NB4 (cell line): ENCODE measurements around the gene MAD1L1.

ENCODE experiments used
- DNase-seq: peaks from one replicate; pipeline ENCODE4 v3.0.0; 2010; ENCODE audit warnings: low read depth
- H3K4me3 ChIP-seq: one replicate; pipeline ENCODE4 v1.5.1; 2011; ENCODE audit warnings: mild to moderate bottlenecking, low read depth, low read length, moderate library complexity
- CTCF ChIP-seq: IDR thresholded peaks from one replicate; pipeline ENCODE4 v1.5.1; 2012; ENCODE audit warnings: low read depth, low read length
- MYC ChIP-seq: IDR thresholded peaks from 2 replicates; pipeline ENCODE4 v1.6.1; 2011; ENCODE audit warnings: low read depth, low read length
- POLR2A ChIP-seq: IDR thresholded peaks from 2 replicates; pipeline ENCODE4 v1.6.1; 2011; ENCODE audit warnings: mild to moderate bottlenecking; ENCODE audit not compliant: insufficient read length; ENCODE audit errors: extremely low read depth
- TF ChIP-seq, protein P1 (sequence below): IDR thresholded peaks from 2 replicates; pipeline ENCODE4 v1.6.1; 2011; ENCODE audit warnings: low read depth, low read length

Gene MAD1L1

GRCh38 chr7:2007551-2007950 is 225.2 kb downstream of the MAD1L1 start:
- TF ChIP-seq CTCF (no peak), POLR2A (no peak), MYC (no peak)
- TF ChIP-seq, protein P1, sequence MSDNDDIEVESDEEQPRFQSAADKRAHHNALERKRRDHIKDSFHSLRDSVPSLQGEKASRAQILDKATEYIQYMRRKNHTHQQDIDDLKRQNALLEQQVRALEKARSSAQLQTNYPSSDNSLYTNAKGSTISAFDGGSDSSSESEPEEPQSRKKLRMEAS = no peak
- no peak overlapping the region for H3K4me3 ChIP-seq
- DNase-seq = no peak

DNA sequence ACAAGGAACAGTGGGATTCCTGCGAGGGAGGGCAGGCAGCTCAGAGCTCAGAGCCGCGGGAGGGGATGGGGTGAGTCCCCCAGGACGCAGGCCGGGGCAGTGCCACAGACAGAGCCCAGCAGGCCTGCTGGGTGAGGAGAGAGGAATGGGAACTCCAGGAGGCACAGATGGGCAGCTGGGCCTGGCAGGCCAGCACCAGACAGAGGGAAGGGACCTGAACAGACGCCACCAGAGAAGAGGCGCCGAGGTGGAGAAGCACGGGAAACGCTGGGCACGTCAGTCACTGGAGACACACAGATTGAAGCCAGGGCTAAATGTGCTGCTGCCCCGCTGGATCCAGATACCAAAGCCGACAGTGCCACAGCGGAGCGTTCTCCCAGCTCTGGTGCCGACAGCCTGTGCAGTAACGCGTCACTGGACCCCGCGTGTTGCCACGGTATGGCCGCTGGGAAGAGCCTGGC is 225.8 kb downstream of the MAD1L1 start:
- H3K4me3 ChIP-seq = no peak overlapping the region
- TF ChIP-seq, protein P1 = no peak
- TF ChIP-seq MYC = no peak
- no peak for TF ChIP-seq POLR2A
- no peak for TF ChIP-seq CTCF
- no peak for DNase-seq

DNA sequence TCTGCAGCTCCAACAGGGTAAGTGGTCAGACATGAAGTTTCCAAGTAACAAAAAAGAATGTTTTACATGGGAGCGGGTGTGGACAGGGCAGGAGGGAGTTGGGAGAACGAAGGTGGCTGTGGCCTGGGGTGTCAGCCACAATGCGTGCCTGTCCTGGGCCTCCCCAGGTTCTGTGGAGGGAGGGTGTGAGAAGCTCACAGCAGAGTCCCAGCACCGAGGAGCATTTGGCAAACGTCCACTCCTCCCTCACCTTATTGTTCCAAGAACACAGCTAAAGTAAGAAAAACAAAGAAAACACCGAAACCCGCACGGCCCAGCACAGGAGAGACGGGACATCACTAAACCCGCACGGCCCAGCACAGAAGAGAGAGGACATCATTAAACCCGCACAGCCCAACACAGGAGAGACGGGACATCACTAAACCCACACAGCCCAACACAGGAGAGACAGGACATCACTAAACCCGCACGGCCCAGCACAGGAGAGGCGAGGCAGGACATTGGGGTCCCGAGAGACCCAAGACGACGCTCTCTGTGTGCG is 226.4 kb downstream of the MAD1L1 start:
- TF ChIP-seq, protein P1 = no peak
- TF ChIP-seq CTCF (no peak), MYC (no peak), POLR2A (no peak)
- H3K4me3 ChIP-seq = no peak overlapping the region
- DNase-seq = no peak

GRCh38 chr7:2005786-2006185 is 227.0 kb downstream of the MAD1L1 start:
- no peak for DNase-seq
- no peak overlapping the region for H3K4me3 ChIP-seq
- TF ChIP-seq POLR2A = no peak
- TF ChIP-seq CTCF = no peak
- TF ChIP-seq, protein P1 = no peak
- TF ChIP-seq MYC = no peak

DNA sequence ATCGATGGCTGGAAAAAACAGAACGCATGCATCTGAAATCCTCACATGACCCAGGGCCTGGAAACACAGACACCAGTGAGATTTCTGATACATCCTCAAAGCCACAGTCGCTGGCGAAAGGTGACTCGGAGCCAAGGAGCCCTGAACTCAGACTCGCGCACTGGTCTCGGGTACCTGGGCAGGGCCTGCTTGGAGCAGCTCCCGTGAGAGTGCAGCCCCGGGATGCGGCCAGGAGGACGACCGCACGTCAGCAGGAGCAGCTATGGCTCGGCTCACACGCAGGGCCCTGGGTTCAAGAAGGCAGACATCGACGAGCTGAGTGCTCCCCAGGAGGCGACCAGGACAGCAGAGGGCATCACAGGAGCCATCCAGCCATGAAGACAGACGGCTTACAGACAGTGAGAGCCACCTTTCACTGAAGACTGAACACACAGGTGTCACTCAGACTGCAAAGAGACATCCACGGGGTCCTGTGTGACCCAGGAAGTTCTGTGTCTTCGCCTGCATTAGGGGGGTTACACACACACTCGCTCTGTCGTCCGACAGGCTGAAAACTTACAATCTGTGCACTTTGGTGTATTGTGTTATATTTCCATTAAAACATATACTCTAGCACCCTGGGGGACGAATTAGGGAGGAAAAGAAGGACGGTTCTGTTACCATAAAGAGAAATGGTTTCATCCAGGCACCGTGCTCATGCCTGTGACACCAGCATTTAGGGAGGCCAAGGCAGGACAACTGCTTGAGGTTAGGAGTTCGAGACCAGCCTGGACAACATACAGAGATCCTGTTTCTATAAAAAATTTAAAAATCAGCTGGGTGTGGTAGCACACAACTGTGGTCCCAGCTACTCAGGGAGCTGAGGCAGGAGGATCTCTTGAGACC is 227.7 kb downstream of the MAD1L1 start:
- H3K4me3 ChIP-seq = no peak overlapping the region
- no peak for DNase-seq
- no peak for TF ChIP-seq MYC
- TF ChIP-seq, protein P1 = no peak
- TF ChIP-seq POLR2A = no peak
- no peak for TF ChIP-seq CTCF
